Measurements from ENCODE around the gene CEP128. TPM values are rescaled to one million over a fixed set of nuclear protein-coding genes. Genes with fewer than 3 reads are reported as not detected.

Gene CEP128
- total and polyA plus RNA-seq, 2 donors, result 2.1 to 14.3 TPM

DNA sequence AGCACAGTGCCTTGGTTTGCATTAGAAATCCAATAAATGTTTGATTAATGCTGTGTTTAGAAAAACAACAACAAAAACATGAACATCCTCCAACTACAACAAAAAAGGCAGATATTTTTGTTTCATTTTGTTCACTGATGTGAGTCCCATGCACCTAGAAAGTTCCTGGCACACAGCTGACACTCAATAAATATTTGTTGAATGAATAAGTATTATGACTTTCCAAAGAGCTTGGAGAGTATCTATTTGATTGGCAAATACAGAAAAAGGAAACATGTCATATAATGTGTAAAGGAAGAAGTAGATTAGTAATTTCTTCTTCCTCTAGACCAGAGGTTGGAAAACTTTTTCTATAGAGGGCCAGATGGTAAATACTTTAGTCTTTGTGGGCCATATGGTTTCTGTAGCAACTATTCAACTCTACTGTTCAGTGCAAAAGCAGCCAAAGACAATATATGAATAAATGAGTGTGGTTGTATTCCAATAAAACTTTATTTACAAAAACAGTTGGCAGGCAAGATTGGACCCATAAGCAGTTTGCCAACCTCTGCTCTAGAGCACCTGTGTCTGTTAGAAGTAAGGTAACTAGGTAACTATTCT, 417.9 kb downstream of the CEP128 start:
- no peak for DNase-seq (ENCODE audit: extremely low spot score)
- Histone ChIP-seq H3K4me3 (ENCODE audit: low read depth, low read length) (no peak overlapping the region), H3K27ac (ENCODE audit: low read depth) (no peak overlapping the region), H3K36me3 (ENCODE audit: insufficient read depth) (no peaks in the 10 kb centered on the region), H3K4me1 (ENCODE audit: insufficient read depth) (no peaks in the 10 kb centered on the region)

DNA sequence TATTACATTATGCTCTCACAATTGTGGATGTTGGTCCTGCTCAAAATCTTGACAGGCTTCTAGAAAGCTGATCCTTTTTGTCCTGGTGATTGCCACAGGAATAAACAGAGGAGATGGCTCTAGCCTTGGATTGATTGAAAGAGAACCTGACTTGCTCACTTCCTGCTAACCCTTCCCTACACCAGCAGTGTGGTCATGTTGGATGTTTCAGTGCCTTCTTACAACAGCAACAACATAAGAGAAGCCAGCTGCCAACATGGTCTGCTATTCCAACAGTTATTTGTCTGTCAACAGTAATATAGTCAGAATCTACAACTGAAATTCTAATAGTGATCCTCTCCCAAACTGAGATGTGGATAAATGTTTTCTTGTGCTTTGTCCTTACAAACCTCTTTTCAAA, 418.6 kb downstream of the CEP128 start:
- DNase-seq (ENCODE audit: extremely low spot score), result no peak
- Histone ChIP-seq H3K36me3 (ENCODE audit: insufficient read depth) (no peaks in the 10 kb centered on the region), H3K4me1 (ENCODE audit: insufficient read depth) (no peaks in the 10 kb centered on the region), H3K27ac (ENCODE audit: low read depth) (no peak overlapping the region), H3K4me3 (ENCODE audit: low read depth, low read length) (no peak overlapping the region)

DNA sequence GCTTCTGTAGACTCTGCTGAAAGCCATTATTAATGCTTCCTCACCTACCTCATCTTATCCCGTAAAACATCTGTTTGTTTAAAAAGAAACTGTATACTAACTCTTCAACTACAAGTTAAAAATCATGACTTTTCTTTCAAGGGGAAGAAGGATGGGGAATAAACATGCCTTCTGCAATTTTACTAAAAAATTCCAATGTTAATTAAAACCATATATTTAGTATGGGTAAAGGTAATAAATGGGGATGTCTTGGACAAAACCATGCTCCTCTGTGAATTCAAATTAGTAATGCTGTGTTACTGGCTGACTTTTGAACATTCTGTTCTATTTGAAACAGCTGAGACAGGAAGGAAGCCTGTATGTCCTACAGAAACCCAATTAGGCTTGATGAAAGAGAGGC, 419.1 kb downstream of the CEP128 start:
- 79% methylated on average over 1 of the region's 1 CpG for WGBS
- no peaks in the 10 kb centered on the region for H3K36me3 ChIP-seq (ENCODE audit: insufficient read depth)
- H3K4me1 ChIP-seq (ENCODE audit: insufficient read depth), result no peaks in the 10 kb centered on the region
- H3K27ac ChIP-seq (ENCODE audit: low read depth), result no peak overlapping the region
- no peak overlapping the region for H3K4me3 ChIP-seq (ENCODE audit: low read depth, low read length)
- DNase-seq (ENCODE audit: extremely low spot score), result no peak

DNA sequence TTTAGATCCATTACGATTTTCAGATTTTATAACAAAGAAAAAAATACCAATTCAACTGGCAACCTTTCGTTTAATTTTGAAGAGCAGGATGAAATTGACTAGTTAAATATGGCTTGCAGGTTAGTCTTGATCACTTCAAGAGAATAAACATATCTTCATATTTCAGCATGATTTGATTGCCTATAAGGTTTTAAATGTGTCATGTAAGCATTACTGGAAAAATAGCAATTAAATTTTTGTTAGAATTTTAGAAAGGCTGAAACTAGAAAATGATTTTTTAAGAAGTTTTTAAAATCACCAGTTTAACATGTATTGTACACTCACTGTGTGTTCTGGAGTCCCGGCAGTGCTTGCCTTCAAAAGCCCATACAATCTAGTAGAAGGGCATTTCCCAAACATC, 420.1 kb downstream of the CEP128 start:
- Histone ChIP-seq H3K4me3 (ENCODE audit: low read depth, low read length) (no peak overlapping the region), H3K27ac (ENCODE audit: low read depth) (no peak overlapping the region), H3K4me1 (ENCODE audit: insufficient read depth) (no peaks in the 10 kb centered on the region), H3K36me3 (ENCODE audit: insufficient read depth) (no peaks in the 10 kb centered on the region)
- DNase-seq (ENCODE audit: extremely low spot score), result no peak
- 92% methylated on average over 3 of the region's 3 CpGs for WGBS

DNA sequence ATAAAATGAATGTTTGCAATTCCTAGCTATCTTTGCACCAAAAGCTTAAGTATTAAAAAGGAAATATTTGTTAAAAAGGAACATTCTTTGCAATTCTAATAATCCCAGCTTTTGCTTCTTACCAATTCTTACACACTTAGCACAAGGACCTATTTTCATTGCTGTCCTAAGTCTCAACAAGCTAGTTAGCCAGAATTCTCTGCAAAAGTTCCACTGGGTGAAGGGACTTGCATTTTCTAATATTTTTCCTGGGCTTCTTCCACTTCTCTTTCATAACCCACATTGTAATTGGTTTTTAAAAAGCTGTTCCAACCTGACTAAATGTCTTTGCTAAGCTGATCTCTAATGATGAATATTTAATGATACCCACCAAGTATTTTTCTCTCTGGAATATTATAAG, 422.5 kb downstream of the CEP128 start:
- Histone ChIP-seq H3K27ac (ENCODE audit: low read depth) (no peak overlapping the region), H3K4me3 (ENCODE audit: low read depth, low read length) (no peak overlapping the region), H3K4me1 (ENCODE audit: insufficient read depth) (no peaks in the 10 kb centered on the region), H3K36me3 (ENCODE audit: insufficient read depth) (no peaks in the 10 kb centered on the region)
- no peak for DNase-seq (ENCODE audit: extremely low spot score)

DNA sequence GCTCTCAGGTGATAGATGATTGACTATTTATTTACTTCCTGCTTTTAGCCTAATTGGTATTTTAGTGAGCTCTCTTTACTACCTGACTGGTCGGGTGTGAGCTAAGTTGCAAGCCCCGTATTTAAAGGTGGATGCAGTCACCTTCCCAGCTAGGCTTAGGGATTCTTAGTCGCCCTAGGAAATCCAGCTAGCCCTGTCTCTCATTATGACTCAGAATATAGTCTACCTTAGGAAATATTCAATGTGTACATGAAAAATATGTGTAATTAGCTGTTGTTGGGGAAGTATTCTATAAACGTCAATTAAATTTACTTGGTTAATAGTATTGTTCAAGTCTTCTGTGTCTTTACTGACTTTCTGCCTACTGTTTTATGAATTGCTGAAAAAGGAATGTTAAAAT, 423.4 kb downstream of the CEP128 start:
- DNase-seq (ENCODE audit: extremely low spot score), result no peak
- Histone ChIP-seq H3K27ac (ENCODE audit: low read depth) (no peak overlapping the region), H3K4me3 (ENCODE audit: low read depth, low read length) (no peak overlapping the region), H3K4me1 (ENCODE audit: insufficient read depth) (no peaks in the 10 kb centered on the region), H3K36me3 (ENCODE audit: insufficient read depth) (no peaks in the 10 kb centered on the region)
- 91% methylated on average over 4 of the region's 4 CpGs for WGBS

DNA sequence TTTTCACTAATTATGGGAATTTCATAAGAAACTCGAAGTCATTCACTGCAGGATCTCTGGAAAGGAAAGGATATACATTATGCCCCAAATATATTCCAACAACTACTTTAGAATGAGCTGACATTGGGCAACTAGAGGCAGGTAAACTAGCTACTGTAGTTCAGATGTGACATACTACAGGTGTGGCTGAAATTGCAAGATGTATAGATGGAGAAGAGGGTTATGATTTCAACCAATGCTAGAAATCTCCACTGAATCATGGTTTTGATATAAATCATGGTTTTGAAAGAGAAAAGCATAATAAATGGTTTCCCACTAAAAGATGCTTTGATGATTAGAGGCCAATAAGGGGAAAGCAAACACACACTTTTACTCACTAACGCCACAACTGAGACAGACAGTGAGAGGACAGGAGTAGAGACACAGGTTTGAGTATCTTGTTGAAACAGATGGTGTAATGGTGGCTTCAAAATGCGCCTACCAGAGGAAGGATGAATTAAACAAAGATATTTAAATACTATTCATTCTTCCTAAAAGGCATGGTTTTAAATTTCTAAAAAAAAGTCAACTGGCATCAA, 434.2 kb downstream of the CEP128 start:
- DNase-seq (ENCODE audit: extremely low spot score), result no peak
- Histone ChIP-seq H3K36me3 (ENCODE audit: insufficient read depth) (no peaks in the 10 kb centered on the region), H3K4me3 (ENCODE audit: low read depth, low read length) (no peak overlapping the region), H3K4me1 (ENCODE audit: insufficient read depth) (no peaks in the 10 kb centered on the region), H3K27ac (ENCODE audit: low read depth) (no peak overlapping the region)
- 97% methylated on average over 3 of the region's 3 CpGs for WGBS

DNA sequence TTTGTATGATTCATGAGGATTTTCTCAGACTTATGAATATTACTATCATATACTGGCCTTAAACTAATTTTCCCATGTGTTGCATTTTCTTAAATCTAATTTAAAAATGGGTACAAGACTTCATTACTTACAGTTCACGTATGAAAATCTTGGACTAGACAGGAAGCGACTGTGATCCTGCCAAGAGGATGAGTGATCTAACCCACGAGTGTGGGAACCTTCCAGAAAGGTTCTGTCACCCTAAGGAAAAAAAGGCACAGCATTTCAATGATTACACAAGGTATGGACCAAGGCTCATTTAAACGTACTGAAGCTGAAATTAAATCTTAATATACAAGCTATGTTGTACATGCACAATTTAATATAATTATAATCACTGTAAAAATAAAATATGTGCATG, 436.8 kb downstream of the CEP128 start:
- WGBS, result 76% methylated on average over 4 of the region's 4 CpGs
- Histone ChIP-seq H3K4me3 (ENCODE audit: low read depth, low read length) (no peak overlapping the region), H3K4me1 (ENCODE audit: insufficient read depth) (no peaks in the 10 kb centered on the region), H3K27ac (ENCODE audit: low read depth) (no peak overlapping the region), H3K36me3 (ENCODE audit: insufficient read depth) (no peaks in the 10 kb centered on the region)
- DNase-seq (ENCODE audit: extremely low spot score), result no peak

DNA sequence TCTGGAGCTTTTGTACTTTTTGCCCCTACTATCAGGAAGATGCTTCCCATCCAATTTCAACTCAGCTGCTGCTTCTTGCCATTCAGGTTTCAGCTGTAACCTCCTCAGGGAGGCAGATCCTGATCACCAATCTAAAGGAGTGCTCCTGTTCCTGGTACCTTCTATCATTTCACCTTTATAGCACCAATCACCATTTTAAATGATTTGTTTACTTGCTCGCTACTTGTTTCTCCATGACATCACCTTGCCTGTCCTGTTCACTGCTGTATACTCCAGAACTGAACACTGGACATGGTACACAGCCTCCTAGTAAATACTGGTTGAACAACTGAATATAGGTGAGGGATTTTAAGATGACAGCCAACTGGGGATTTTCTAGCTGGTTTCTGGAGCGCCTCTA, 443.0 kb downstream of the CEP128 start:
- WGBS, result 84% methylated on average over 2 of the region's 2 CpGs
- DNase-seq (ENCODE audit: extremely low spot score), result no peak
- Histone ChIP-seq H3K4me1 (ENCODE audit: insufficient read depth) (no peaks in the 10 kb centered on the region), H3K36me3 (ENCODE audit: insufficient read depth) (no peaks in the 10 kb centered on the region), H3K27ac (ENCODE audit: low read depth) (no peak overlapping the region), H3K4me3 (ENCODE audit: low read depth, low read length) (no peak overlapping the region)

DNA sequence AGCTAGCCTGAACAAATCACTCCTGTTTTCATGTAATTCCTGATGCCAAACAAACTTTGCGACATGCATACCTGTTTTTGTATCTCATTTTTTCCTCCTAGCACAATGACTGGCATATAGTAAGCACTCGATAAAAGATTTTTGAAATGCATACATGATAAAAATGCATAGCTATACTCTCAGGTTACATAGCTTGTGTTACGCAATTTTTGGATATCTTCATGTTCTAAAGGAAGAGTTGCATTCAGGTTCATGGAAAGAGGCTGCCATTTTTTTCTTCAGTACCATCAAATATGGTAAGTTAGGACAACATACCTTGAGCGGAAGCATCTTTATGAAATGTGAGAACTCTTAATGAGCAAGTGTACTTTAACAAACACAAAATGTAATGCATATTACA, 445.4 kb downstream of the CEP128 start:
- no peaks in the 10 kb centered on the region for H3K4me1 ChIP-seq (ENCODE audit: insufficient read depth)
- DNase-seq (ENCODE audit: extremely low spot score), result no peak
- WGBS, result 98% methylated on average over 4 of the region's 4 CpGs
- H3K36me3 ChIP-seq (ENCODE audit: insufficient read depth), result no peaks in the 10 kb centered on the region
- H3K27ac ChIP-seq (ENCODE audit: low read depth), result no peak overlapping the region
- no peak overlapping the region for H3K4me3 ChIP-seq (ENCODE audit: low read depth, low read length)

DNA sequence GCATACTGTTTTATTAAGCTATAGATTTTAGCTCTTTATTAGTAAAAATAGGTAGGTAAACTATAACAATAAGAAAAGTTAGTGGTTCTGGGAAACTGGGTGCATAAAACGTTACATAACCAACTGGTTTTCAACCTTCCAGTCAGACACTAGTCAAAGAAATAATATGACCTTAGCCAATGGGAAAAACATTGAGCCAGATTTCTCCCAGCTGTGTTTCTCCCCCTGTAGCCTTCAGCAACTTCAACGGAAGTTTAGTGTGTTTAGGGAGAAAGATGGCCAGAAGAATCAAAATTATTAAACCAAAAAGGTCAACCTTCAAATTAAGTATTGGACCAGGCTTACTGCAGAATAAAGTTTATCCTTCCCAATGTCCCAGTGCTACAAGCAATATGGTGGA, 446.8 kb downstream of the CEP128 start:
- Histone ChIP-seq H3K27ac (ENCODE audit: low read depth) (no peak overlapping the region), H3K4me1 (ENCODE audit: insufficient read depth) (no peaks in the 10 kb centered on the region), H3K4me3 (ENCODE audit: low read depth, low read length) (no peak overlapping the region), H3K36me3 (ENCODE audit: insufficient read depth) (no peaks in the 10 kb centered on the region)
- 87% methylated on average over 2 of the region's 2 CpGs for WGBS
- DNase-seq (ENCODE audit: extremely low spot score), result no peak

DNA sequence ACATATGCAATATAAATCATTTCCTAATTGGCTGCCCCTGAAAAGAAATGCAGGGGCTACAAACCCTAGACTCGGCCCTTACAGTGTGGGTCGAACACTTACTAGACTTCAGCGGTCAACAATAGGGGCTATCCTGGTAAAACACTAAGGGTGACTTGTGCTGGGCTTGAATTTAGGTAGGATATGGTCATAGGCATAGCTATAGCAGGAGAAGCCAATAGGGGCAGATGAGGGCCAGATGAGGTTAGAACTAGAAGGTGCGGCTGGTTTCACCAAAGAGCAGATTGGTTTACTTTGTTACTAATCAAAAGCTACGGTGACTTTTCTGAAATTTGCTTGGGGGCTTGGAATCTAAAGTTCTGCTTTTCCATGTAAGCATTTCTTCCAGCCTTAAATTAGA, 447.9 kb downstream of the CEP128 start:
- WGBS, result 91% methylated on average over 5 of the region's 5 CpGs
- DNase-seq (ENCODE audit: extremely low spot score), result no peak
- Histone ChIP-seq H3K4me1 (ENCODE audit: insufficient read depth) (no peaks in the 10 kb centered on the region), H3K4me3 (ENCODE audit: low read depth, low read length) (no peak overlapping the region), H3K27ac (ENCODE audit: low read depth) (no peak overlapping the region), H3K36me3 (ENCODE audit: insufficient read depth) (no peaks in the 10 kb centered on the region)

DNA sequence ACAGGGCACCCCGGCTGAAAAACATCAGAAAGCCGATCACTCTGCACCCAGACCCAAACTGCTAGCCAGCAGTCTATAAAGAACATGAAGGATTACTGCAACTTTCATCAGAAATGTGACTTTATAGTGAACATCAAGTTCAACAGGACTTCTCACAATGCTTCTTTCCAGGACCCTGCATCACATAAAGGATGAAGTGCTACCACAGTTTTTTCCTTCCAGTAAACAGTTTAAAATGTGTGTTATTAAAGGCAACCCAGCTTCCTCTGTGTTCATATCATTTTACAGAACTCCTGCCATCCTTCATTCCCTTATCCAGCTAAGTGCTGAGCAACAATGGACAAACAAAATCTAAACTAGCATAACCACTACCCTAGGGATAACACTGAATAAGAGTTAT, 449.9 kb downstream of the CEP128 start:
- 41% methylated on average over 2 of the region's 2 CpGs for WGBS

DNA sequence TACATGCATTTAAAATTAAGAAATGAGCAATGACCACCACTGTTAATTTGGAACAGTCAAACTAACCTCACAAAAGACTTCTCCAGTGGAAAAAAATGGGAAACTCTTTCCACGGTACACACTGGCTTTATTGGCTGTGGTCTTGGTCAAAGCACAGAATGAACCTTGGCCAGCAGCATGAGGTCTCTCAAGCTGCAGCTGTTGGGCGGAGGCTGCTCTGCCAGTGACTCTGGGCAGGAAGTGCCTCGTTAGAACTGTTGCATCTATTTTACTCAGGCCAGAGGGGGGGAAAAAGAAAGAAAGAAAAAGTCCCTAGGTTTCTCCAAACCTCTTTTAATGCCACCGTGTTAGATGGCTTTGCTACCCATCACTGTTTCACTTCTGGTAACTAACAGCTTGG, 450.4 kb downstream of the CEP128 start:
- WGBS, result 37% methylated on average over 4 of the region's 4 CpGs
- DNase-seq (ENCODE audit: extremely low spot score), result no peak
- Histone ChIP-seq H3K36me3 (ENCODE audit: insufficient read depth) (no peaks in the 10 kb centered on the region), H3K4me3 (ENCODE audit: low read depth, low read length) (no peak overlapping the region), H3K27ac (ENCODE audit: low read depth) (no peak overlapping the region), H3K4me1 (ENCODE audit: insufficient read depth) (no peaks in the 10 kb centered on the region)

More for the DNA sequence above, 449.9 kb downstream of the CEP128 start:
- Histone ChIP-seq H3K4me1 (ENCODE audit: insufficient read depth) (no peaks in the 10 kb centered on the region), H3K36me3 (ENCODE audit: insufficient read depth) (no peaks in the 10 kb centered on the region), H3K27ac (ENCODE audit: low read depth) (no peak overlapping the region), H3K4me3 (ENCODE audit: low read depth, low read length) (no peak overlapping the region)
- DNase-seq (ENCODE audit: extremely low spot score), result no peak

DNA sequence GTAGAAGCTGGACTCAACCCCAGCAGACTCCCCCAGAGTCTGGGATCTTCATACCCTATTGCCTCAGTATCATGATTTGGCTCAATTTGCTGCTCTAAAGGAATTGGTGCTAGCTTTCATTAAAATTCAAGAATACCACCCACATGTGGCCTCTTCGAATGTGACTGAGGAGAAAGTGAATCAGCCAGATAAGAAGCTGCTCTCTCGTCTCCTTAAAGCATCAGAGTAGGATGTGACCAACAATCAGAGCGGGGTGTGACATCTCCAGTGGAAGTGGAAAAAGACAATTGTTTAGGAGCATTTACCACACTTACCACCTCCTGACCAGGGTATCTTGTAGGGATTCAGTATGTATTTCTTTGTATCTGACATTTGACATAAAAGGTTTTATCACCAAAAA, 452.0 kb downstream of the CEP128 start:
- DNase-seq (ENCODE audit: extremely low spot score), result no peak
- 87% methylated on average over 3 of the region's 3 CpGs for WGBS
- no peak overlapping the region for H3K27ac ChIP-seq (ENCODE audit: low read depth)
- no peaks in the 10 kb centered on the region for H3K4me1 ChIP-seq (ENCODE audit: insufficient read depth)
- no peaks in the 10 kb centered on the region for H3K36me3 ChIP-seq (ENCODE audit: insufficient read depth)
- no peak overlapping the region for H3K4me3 ChIP-seq (ENCODE audit: low read depth, low read length)
